Ishikawa (cell line): ENCODE data around the gene OPRL1.

Source experiments
- EP300 ChIP-seq: IDR thresholded peaks from 2 replicates; pipeline ENCODE4 v1.6.1; 2012; ENCODE audit warnings: borderline replicate concordance
- FOXM1 ChIP-seq: IDR thresholded peaks from 2 replicates; pipeline ENCODE4 v1.6.1; 2012; ENCODE audit warnings: low read depth, borderline replicate concordance
- TAF1 ChIP-seq: IDR thresholded peaks from 2 replicates; pipeline ENCODE4 v1.6.1; 2012; ENCODE audit warnings: low read depth, mild to moderate bottlenecking
- YY1 ChIP-seq: IDR thresholded peaks from 2 replicates; pipeline ENCODE4 v1.6.1; 2012; ENCODE audit warnings: low read depth
- TF ChIP-seq, protein P1 (sequence below): IDR thresholded peaks from 2 replicates; pipeline ENCODE4 v1.6.1; 2012

DNA sequence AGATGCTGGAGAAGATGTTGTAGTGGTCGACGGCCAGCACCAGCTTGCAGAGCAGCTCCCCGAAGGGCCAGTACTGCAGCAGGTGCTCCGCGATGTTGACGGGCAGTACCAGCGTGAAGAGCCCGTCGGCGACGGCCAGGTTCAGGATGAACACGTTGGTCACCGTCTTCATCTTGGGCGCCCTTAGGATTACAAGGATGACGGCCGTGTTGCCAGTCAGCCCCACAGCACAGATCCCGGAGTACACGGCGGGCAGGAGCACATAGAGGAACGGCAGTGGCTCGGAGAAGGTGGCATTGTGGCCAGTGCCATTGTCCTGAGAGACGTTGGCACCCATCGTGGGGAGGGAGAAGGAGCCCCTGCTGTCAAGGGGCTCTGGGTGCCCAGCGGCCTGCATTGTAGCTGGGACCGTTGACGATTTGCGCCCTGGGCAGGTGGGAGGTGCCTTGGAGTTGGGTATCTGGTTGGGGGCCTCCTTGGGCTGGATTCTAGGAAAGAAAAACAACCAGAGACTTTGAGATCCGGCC is 26.6 kb downstream of the OPRL1 start:
- no peak for TF ChIP-seq TAF1
- no peak for TF ChIP-seq FOXM1
- TF ChIP-seq, protein P1, sequence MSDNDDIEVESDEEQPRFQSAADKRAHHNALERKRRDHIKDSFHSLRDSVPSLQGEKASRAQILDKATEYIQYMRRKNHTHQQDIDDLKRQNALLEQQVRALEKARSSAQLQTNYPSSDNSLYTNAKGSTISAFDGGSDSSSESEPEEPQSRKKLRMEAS = no peak
- no peak for TF ChIP-seq EP300
- no peak for TF ChIP-seq YY1
